Activated naive CD4-positive, alpha-beta T cell treated with anti-CD3 and anti-CD28 coated beads, Interleukin-2, amount 50 U/mL, for 72 hours (primary cell): ENCODE data around the gene DYNLL2. TPM values are rescaled to one million over a fixed set of nuclear protein-coding genes. Genes with fewer than 3 reads are reported as not detected.
"Not testable (repeated sequence)": the region's sequence is repeated elsewhere in the genome, so short reads cannot be mapped to it uniquely, and the experiment has no call there.

Source experiments
- ATAC-seq, 2 donors: fragments of 150-1000 bp; cut with Tn5 transposase; 2 replicates each; pipeline ENCODE4 v1.10.0; 2021; ENCODE audit warnings: mild to moderate bottlenecking in 2 of 2, moderate library complexity in 2 of 2
- DNase-seq, 2 donors: peaks; one replicate each; pipeline ENCODE4 v3.0.0; 2021 to 2022; ENCODE audit warnings: low spot score in 2 of 2
- H3K27ac Mint-ChIP-seq, 2 donors: one replicate each; pipeline ENCODE4 v1.8.0; 2022; ENCODE audit warnings: mild to moderate bottlenecking in 2 of 2, mixed read lengths in 2 of 2
- H3K36me3 Mint-ChIP-seq, 2 donors: one replicate each; pipeline ENCODE4 v1.8.0; 2022; ENCODE audit warnings: mixed read lengths in 2 of 2
- H3K9me3 Mint-ChIP-seq, 2 donors: one replicate each; pipeline ENCODE4 v1.8.0; 2022; ENCODE audit warnings: mixed read lengths in 2 of 2
- total RNA-seq, 2 donors: library from RNA; stranded (reverse); gene quantifications; one replicate each; pipeline ENCODE4 v1.2.3, GENCODE V29; 2022

The DYNLL2 gene
- total RNA-seq, 2 donors from 2014 or later = 24.3 to 25.5 TPM

GRCh38 chr17:58059141-58059540, 24.1 kb upstream of the DYNLL2 start:
- no peak for DNase-seq
- no peak for ATAC-seq
- Mint-ChIP-seq H3K27ac (peak overlapping the region in 1 of 2 donors; percentile 45), H3K9me3 (no peaks in the 10 kb centered on the region), H3K36me3 (no peaks in the 10 kb centered on the region)

GRCh38 chr17:58060596-58061191, 22.5 kb upstream of the DYNLL2 start:
- H3K27ac Mint-ChIP-seq = peak overlapping the region in 1 of 2 donors; percentile 62
- no peak for ATAC-seq

GRCh38 chr17:58061672-58062071, 21.5 kb upstream of the DYNLL2 start:
- DNase-seq = no peak
- no peak for ATAC-seq
- H3K27ac Mint-ChIP-seq = no peak overlapping the region
- no peaks in the 10 kb centered on the region for H3K36me3 Mint-ChIP-seq
- no peaks in the 10 kb centered on the region for H3K9me3 Mint-ChIP-seq

More at GRCh38 chr17:58060596-58061191, 22.5 kb upstream of the DYNLL2 start:
- DNase-seq = no peak
- Mint-ChIP-seq H3K9me3 (no peaks in the 10 kb centered on the region), H3K36me3 (no peaks in the 10 kb centered on the region)

- Mint-ChIP-seq H3K9me3 (no peaks in the 10 kb centered on the region), H3K36me3 (no peaks in the 10 kb centered on the region), H3K27ac (peak overlapping the region in 1 of 2 donors; percentile 25)
- ATAC-seq (no peak), DNase-seq (no peak)
Observed at GRCh38 chr17:58065238-58065637, 18.0 kb upstream of the DYNLL2 start.

GRCh38 chr17:58066401-58066800, 16.8 kb upstream of the DYNLL2 start:
- H3K9me3 Mint-ChIP-seq = no peaks in the 10 kb centered on the region
- no peak overlapping the region for H3K27ac Mint-ChIP-seq
- H3K36me3 Mint-ChIP-seq = no peaks in the 10 kb centered on the region
- DNase-seq (no peak), ATAC-seq (no peak)

GRCh38 chr17:58072862-58073261, 10.4 kb upstream of the DYNLL2 start:
- Mint-ChIP-seq H3K9me3 (no peaks in the 10 kb centered on the region), H3K36me3 (no peaks in the 10 kb centered on the region), H3K27ac (no peak overlapping the region)
- no peak for DNase-seq
- ATAC-seq = no peak

- not testable (repeated sequence) for H3K9me3 Mint-ChIP-seq, H3K36me3 Mint-ChIP-seq, ATAC-seq, DNase-seq, H3K27ac Mint-ChIP-seq
Observed at GRCh38 chr17:58073266-58073665, 10.0 kb upstream of the DYNLL2 start.

GRCh38 chr17:58074406-58074805, 8.8 kb upstream of the DYNLL2 start:
- H3K36me3 Mint-ChIP-seq, H3K27ac Mint-ChIP-seq, H3K9me3 Mint-ChIP-seq, DNase-seq, ATAC-seq: not testable (repeated sequence)

- no peak overlapping the region for H3K27ac Mint-ChIP-seq
- ATAC-seq (no peak), DNase-seq (no peak)
- peaks cover 0 to 4% of the 10 kb centered on the region in 2 donors for H3K36me3 Mint-ChIP-seq
- H3K9me3 Mint-ChIP-seq = no peaks in the 10 kb centered on the region
Observed at GRCh38 chr17:58079300-58080033, 3.8 kb upstream of the DYNLL2 start.

- no peaks in the 10 kb centered on the region for H3K9me3 Mint-ChIP-seq
- H3K27ac Mint-ChIP-seq = no peak overlapping the region
- no peak for DNase-seq
- H3K36me3 Mint-ChIP-seq = peaks cover under 1 to 12% of the 10 kb centered on the region in 2 donors
- no peak for ATAC-seq
Observed at GRCh38 chr17:58081646-58082340, 1.4 kb upstream of the DYNLL2 start.

- no peak for DNase-seq
- ATAC-seq = no peak
Observed at GRCh38 chr17:58082341-58082869, 814 bp upstream of the DYNLL2 start.

GRCh38 chr17:58083491-58084316, 485 bp downstream of the DYNLL2 start:
- ATAC-seq = peak; percentile 65 to 76
- H3K36me3 Mint-ChIP-seq = peaks cover 12 to 14% of the 10 kb centered on the region in 2 donors
- no peaks in the 10 kb centered on the region for H3K9me3 Mint-ChIP-seq
- DNase-seq = peak; percentile 58 to 79
- H3K27ac Mint-ChIP-seq = peak overlapping the region; percentile 62 to 95

More at GRCh38 chr17:58082341-58082869, 814 bp upstream of the DYNLL2 start:
- H3K9me3 Mint-ChIP-seq = no peaks in the 10 kb centered on the region
- peak overlapping the region in 1 of 2 donors; percentile 61 for H3K27ac Mint-ChIP-seq
- peaks cover 7 to 12% of the 10 kb centered on the region in 2 donors for H3K36me3 Mint-ChIP-seq

GRCh38 chr17:58084317-58084981, 1.2 kb downstream of the DYNLL2 start:
- DNase-seq (peak in 1 of 2 donors; percentile 29), ATAC-seq (peak in 1 of 2 donors; percentile 29)
- Mint-ChIP-seq H3K36me3 (peaks cover 12 to 14% of the 10 kb centered on the region in 2 donors), H3K9me3 (no peaks in the 10 kb centered on the region), H3K27ac (peak overlapping the region; percentile 62 to 95)

- Mint-ChIP-seq H3K27ac (peak overlapping the region; percentile 62 to 95), H3K9me3 (no peaks in the 10 kb centered on the region), H3K36me3 (peaks cover 14 to 17% of the 10 kb centered on the region in 2 donors)
- ATAC-seq (no peak), DNase-seq (no peak)
Observed at GRCh38 chr17:58085039-58085715, 2.0 kb downstream of the DYNLL2 start.

- Mint-ChIP-seq H3K9me3 (no peaks in the 10 kb centered on the region), H3K27ac (peak overlapping the region in 1 of 2 donors; percentile 69), H3K36me3 (peaks cover 14 to 20% of the 10 kb centered on the region in 2 donors)
- no peak for ATAC-seq
- no peak for DNase-seq
Observed at GRCh38 chr17:58086953-58087352, 3.7 kb downstream of the DYNLL2 start.
